MCF 10A (cell line): ENCODE data around the gene THADA. TPM values are rescaled to one million over a fixed set of nuclear protein-coding genes. Genes with fewer than 3 reads are reported as not detected.

Experiments used
- BruUV-seq: library from RNA; stranded (reverse); fragments of 400-500 nt; replicated peaks from 2 replicates; lab custom pipeline; 2021; lab: Mats Ljungman, UMichigan
- CTCF ChIA-PET: fragments of 300-600 bp; sonication (Branson Sonifier 250); formaldehyde crosslinking; extraction: SDS; loops from one replicate; lab custom pipeline; 2021; ENCODE audit warnings: antibody characterized with exemption, inconsistent platforms; lab: Yijun Ruan, JAX
- POLR2A ChIA-PET: fragments of 300-600, 350-650 bp; sonication (Branson Sonifier 250); formaldehyde crosslinking; extraction: SDS; loops from one replicate; lab custom pipeline; 2020; ENCODE audit warnings: antibody characterized with exemption, inconsistent platforms; lab: Yijun Ruan, JAX
- DNase-seq: peaks from one replicate; pipeline ENCODE4 v3.0.0-alpha.2; 2018; ENCODE audit not compliant: unreplicated experiment
- H3K27ac Mint-ChIP-seq: one replicate; pipeline ENCODE4 v1.8.0; 2022; ENCODE audit warnings: mild to moderate bottlenecking, low read depth, mixed read lengths; ENCODE audit not compliant: unreplicated experiment
- H3K27me3 Mint-ChIP-seq: one replicate; pipeline ENCODE4 v1.8.0; 2022; ENCODE audit warnings: mixed read lengths; ENCODE audit not compliant: insufficient read depth, unreplicated experiment
- H3K36me3 Mint-ChIP-seq: one replicate; pipeline ENCODE4 v1.8.0; 2022; ENCODE audit warnings: mild to moderate bottlenecking, moderate library complexity, mixed read lengths; ENCODE audit not compliant: insufficient read depth, unreplicated experiment
- H3K4me1 Mint-ChIP-seq: one replicate; pipeline ENCODE4 v1.8.0; 2022; ENCODE audit warnings: mixed read lengths; ENCODE audit not compliant: insufficient read depth, unreplicated experiment
- H3K4me3 Mint-ChIP-seq: one replicate; pipeline ENCODE4 v1.8.0; 2022; ENCODE audit warnings: mild to moderate bottlenecking, moderate library complexity, mixed read lengths; ENCODE audit not compliant: unreplicated experiment
- H3K9me3 Mint-ChIP-seq: one replicate; pipeline ENCODE4 v1.8.0; 2022; ENCODE audit warnings: mixed read lengths; ENCODE audit not compliant: unreplicated experiment
- intact Hi-C: fragments of 100-400 bp; cut with micrococcal nuclease; formaldehyde crosslinking; loops from 2 replicates; pipeline ENCODE4 v1.14.1; 2022
- total RNA-seq: library from RNA; stranded (reverse); gene quantifications from 2 replicates; pipeline ENCODE4 v1.2.3, GENCODE V29; 2022
- TF ChIP-seq, protein P1 (sequence below): fragments of 200-600 bp; IDR thresholded peaks from one replicate; pipeline ENCODE4 v1.8.0; 2022; ENCODE audit warnings: antibody characterized with exemption, mild to moderate bottlenecking; ENCODE audit not compliant: unreplicated experiment

Gene THADA
- total RNA-seq, 1 experiment from 2014 or later, result 49.8 TPM

DNA sequence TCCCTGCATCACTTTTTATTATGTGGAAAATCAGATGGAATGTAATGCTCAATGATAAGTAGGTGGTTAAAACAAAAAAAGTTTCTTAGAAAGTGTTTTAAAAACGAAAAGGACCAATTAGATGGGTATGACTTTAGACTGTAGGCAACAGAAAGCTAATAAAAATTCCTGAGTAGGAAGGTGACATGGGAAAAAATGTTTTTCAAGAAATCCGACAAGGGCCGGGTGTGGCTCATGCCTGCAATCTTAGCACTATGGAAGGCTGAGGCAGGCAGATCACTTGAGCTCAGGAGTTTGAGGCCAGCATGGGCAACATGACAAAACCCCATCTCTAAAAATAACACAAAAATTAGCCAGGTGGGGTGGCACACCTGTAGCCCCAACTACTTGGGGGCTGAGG lies 126.1 kb downstream of the THADA start:
- peaks cover 44% of the 10 kb centered on the region for H3K4me1 Mint-ChIP-seq
- no peaks in the 10 kb centered on the region for H3K27me3 Mint-ChIP-seq
- H3K27ac Mint-ChIP-seq, result peak overlapping the region; percentile 94
- H3K36me3 Mint-ChIP-seq, result no peaks in the 10 kb centered on the region
- H3K9me3 Mint-ChIP-seq, result peaks cover 11% of the 10 kb centered on the region
- no peak overlapping the region for H3K4me3 Mint-ChIP-seq
- BruUV-seq, result no TSS peak
- CTCF ChIA-PET, result interaction anchor here (0.6 to 1.1 kb wide), 2 partner anchors 15 to 290 kb away, joined by 3 to 5 read pairs; no protein-coding TSS in a partner anchor
- TF ChIP-seq, protein P1, sequence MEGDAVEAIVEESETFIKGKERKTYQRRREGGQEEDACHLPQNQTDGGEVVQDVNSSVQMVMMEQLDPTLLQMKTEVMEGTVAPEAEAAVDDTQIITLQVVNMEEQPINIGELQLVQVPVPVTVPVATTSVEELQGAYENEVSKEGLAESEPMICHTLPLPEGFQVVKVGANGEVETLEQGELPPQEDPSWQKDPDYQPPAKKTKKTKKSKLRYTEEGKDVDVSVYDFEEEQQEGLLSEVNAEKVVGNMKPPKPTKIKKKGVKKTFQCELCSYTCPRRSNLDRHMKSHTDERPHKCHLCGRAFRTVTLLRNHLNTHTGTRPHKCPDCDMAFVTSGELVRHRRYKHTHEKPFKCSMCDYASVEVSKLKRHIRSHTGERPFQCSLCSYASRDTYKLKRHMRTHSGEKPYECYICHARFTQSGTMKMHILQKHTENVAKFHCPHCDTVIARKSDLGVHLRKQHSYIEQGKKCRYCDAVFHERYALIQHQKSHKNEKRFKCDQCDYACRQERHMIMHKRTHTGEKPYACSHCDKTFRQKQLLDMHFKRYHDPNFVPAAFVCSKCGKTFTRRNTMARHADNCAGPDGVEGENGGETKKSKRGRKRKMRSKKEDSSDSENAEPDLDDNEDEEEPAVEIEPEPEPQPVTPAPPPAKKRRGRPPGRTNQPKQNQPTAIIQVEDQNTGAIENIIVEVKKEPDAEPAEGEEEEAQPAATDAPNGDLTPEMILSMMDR, result no peak
- POLR2A ChIA-PET, result interaction anchor here (0.7 to 5.4 kb wide), 7 partner anchors 10 to 71 kb away, joined by 3 to 37 read pairs (median 3); no protein-coding TSS in a partner anchor
- intact Hi-C loops, result no loop called here
- no peak for DNase-seq

DNA sequence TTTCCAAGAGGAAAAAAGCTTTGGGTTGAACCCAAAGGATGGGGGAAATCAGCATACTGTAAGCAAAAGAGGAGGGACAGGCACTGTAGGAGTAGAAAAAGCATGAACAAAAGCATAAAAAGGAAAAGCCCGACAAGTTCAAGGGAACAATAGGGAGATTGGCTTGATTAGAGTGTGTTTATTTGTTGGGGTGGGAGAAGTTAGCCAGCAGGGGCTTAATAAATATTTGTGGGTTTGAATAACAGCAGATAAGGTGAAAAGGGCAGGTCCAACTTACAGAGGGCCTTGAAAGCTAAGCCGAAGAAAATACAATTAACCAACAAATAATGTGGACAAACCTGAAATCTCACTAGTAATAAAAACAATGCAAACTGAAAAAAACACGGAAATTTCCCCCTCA lies 126.7 kb downstream of the THADA start:
- peak overlapping the region; percentile 94 for H3K27ac Mint-ChIP-seq
- intact Hi-C loops, result no loop called here
- ChIA-PET CTCF (interaction anchor here (0.6 to 1.1 kb wide), 2 partner anchors 16 to 289 kb away, joined by 3 to 5 read pairs; no protein-coding TSS in a partner anchor), POLR2A (interaction anchor here (0.7 to 5.4 kb wide), 8 partner anchors 10 to 242 kb away, joined by 3 to 37 read pairs (median 9); partner anchors contain the start of gene ZFP36L2)
- DNase-seq, result no peak
- peaks cover 46% of the 10 kb centered on the region for H3K4me1 Mint-ChIP-seq
- H3K4me3 Mint-ChIP-seq, result no peak overlapping the region
- H3K9me3 Mint-ChIP-seq, result peaks cover 11% of the 10 kb centered on the region
- no TSS peak for BruUV-seq
- H3K36me3 Mint-ChIP-seq, result no peaks in the 10 kb centered on the region
- TF ChIP-seq, protein P1, result no peak
- H3K27me3 Mint-ChIP-seq, result no peaks in the 10 kb centered on the region

DNA sequence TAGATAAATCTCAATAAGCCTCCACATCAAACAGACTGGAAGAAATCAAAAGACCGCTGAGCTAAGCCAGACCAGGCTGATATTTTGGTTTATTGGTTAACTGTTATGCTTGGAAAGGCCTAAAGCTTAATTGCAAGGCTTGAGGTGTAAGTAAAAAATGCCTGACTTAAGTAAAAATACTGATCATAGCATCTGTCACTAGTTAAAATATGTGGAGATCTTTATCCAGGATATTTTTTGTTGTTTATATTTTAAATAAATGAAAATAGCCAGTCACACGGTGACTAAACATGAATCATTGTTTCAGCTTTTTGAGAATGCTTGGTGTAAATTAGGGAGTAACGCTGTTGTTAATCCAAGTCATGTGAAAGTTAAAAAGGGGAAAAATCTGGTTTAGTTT lies 127.9 kb downstream of the THADA start:
- H3K4me1 Mint-ChIP-seq, result peaks cover 45% of the 10 kb centered on the region
- H3K27ac Mint-ChIP-seq, result peak overlapping the region; percentile 94
- intact Hi-C loops, result no loop called here
- no peaks in the 10 kb centered on the region for H3K36me3 Mint-ChIP-seq
- peak; percentile 53 for DNase-seq
- H3K4me3 Mint-ChIP-seq, result no peak overlapping the region
- TF ChIP-seq, protein P1, result no peak
- CTCF ChIA-PET, result interaction anchor here (0.5 to 1.4 kb wide), 6 partner anchors 10 to 654 kb away, joined by 3 to 5 read pairs (median 5); no protein-coding TSS in a partner anchor
- no peaks in the 10 kb centered on the region for H3K27me3 Mint-ChIP-seq
- H3K9me3 Mint-ChIP-seq, result peaks cover 11% of the 10 kb centered on the region
- POLR2A ChIA-PET, result interaction anchor here (0.9 to 5.4 kb wide), 13 partner anchors 8 to 493 kb away, joined by 3 to 37 read pairs (median 7); partner anchors contain the start of genes THADA and ZFP36L2
- BruUV-seq, result no TSS peak

DNA sequence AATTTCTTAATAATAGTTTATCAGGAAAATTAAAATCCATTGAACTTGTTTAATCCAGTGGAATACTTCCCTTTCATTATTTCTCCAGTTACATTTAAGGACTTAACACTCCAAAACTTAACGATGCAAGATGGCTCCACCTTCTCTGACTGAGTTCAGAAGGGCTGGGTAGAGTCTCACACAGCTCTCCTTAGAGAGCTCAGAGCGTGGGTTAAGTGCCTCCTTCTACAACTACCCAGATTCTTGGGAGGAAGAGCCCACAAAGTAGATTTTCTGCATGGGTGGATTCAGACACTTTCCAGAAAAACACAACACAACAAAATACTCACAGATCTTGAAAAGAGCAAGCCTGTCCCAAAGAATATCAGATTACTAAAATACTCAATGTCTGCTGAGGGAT lies 130.6 kb downstream of the THADA start:
- TSS peak; percentile 57 for BruUV-seq
- H3K27me3 Mint-ChIP-seq, result no peaks in the 10 kb centered on the region
- TF ChIP-seq, protein P1, result no peak
- CTCF ChIA-PET, result interaction anchor here (0.7 to 1.0 kb wide), 3 partner anchors 10 to 630 kb away, joined by 3 to 4 read pairs (median 3); no protein-coding TSS in a partner anchor
- H3K9me3 Mint-ChIP-seq, result peaks cover 11% of the 10 kb centered on the region
- no peak for DNase-seq
- intact Hi-C loops, result no loop called here
- POLR2A ChIA-PET, result interaction anchor here (0.7 to 3.4 kb wide), 11 partner anchors 8 to 244 kb away, joined by 3 to 41 read pairs (median 11); partner anchors contain the start of gene ZFP36L2
- peaks cover 5% of the 10 kb centered on the region for H3K36me3 Mint-ChIP-seq
- peaks cover 56% of the 10 kb centered on the region for H3K4me1 Mint-ChIP-seq
- H3K27ac Mint-ChIP-seq, result peak overlapping the region; percentile 95
- H3K4me3 Mint-ChIP-seq, result no peak overlapping the region
